ENCODE measurements around the gene PRPSAP2.

Gene PRPSAP2

GRCh38 chr17:18963126-18964017 lies 105.4 kb downstream of the PRPSAP2 start:
- DNase-seq, result no peak

GRCh38 chr17:18964018-18964351 lies 106.1 kb downstream of the PRPSAP2 start:
- no peak for DNase-seq

- DNase-seq, result no peak
Measured at GRCh38 chr17:18964550-18964949, 106.6 kb downstream of the PRPSAP2 start.

- DNase-seq, result no peak
Measured at GRCh38 chr17:18965530-18966236, 107.8 kb downstream of the PRPSAP2 start.

- no peak for DNase-seq
Measured at GRCh38 chr17:18966831-18967624, 109.1 kb downstream of the PRPSAP2 start.

GRCh38 chr17:18967916-18968315 lies 110.0 kb downstream of the PRPSAP2 start:
- no peak for DNase-seq

- DNase-seq, result no peak
Measured at GRCh38 chr17:18968345-18968744, 110.4 kb downstream of the PRPSAP2 start.

- no peak for DNase-seq
Measured at GRCh38 chr17:18968945-18969887, 111.3 kb downstream of the PRPSAP2 start.

GRCh38 chr17:18970582-18971480 lies 112.9 kb downstream of the PRPSAP2 start:
- no peak for DNase-seq

- no peak for DNase-seq
Measured at GRCh38 chr17:18971801-18972200, 113.9 kb downstream of the PRPSAP2 start.

GRCh38 chr17:18974407-18975149 lies 116.6 kb downstream of the PRPSAP2 start:
- DNase-seq, result no peak

GRCh38 chr17:18975597-18975996 lies 117.7 kb downstream of the PRPSAP2 start:
- no peak for DNase-seq

- no peak for DNase-seq
Measured at GRCh38 chr17:18976201-18976600, 118.3 kb downstream of the PRPSAP2 start.

GRCh38 chr17:18977021-18977420 lies 119.1 kb downstream of the PRPSAP2 start:
- no peak for DNase-seq

- DNase-seq, result no peak
Measured at GRCh38 chr17:18977646-18978045, 119.7 kb downstream of the PRPSAP2 start.

- DNase-seq, result no peak
Measured at GRCh38 chr17:18978050-18978449, 120.1 kb downstream of the PRPSAP2 start.

- DNase-seq, result no peak
Measured at GRCh38 chr17:18978655-18979054, 120.7 kb downstream of the PRPSAP2 start.
